IMR-90 (cell line): Measurements from ENCODE around the gene ACY1. TPM values are rescaled to one million over a fixed set of nuclear protein-coding genes. Genes with fewer than 3 reads are reported as not detected.

ENCODE experiments used
- ATAC-seq: fragments of 200-7000 bp; cut with Tn5 transposase; 2 replicates; pipeline ENCODE4 v1.9.1; 2020; ENCODE audit warnings: low read depth, mild to moderate bottlenecking, moderate library complexity
- BruUV-seq: library from RNA; stranded (reverse); fragments of 400-500 nt; replicated peaks from 2 replicates; lab custom pipeline; 2021; lab: Mats Ljungman, UMichigan
- CTCF ChIA-PET: fragments of 300-600 bp; formaldehyde crosslinking; extraction: SDS; loops from one replicate; lab custom pipeline; 2021; ENCODE audit warnings: antibody characterized with exemption; lab: Yijun Ruan, JAX
- POLR2A ChIA-PET: fragments of 300-600 bp; sonication (Branson Sonifier 250); formaldehyde crosslinking; loops from one replicate; lab custom pipeline; 2022; ENCODE audit warnings: antibody characterized with exemption; ENCODE audit not compliant: unreplicated experiment; lab: Charles Lee
- DNase-seq: peaks from one replicate; pipeline ENCODE4 v3.0.0; 2013
- H2AFZ ChIP-seq: replicated peaks from 2 replicates; pipeline ENCODE3; 2013; ENCODE audit warnings: low read length, mild to moderate bottlenecking; ENCODE audit not compliant: poor library complexity
- H2AK5ac ChIP-seq: 2 replicates; pipeline ENCODE4 v1.6.1; 2013; ENCODE audit warnings: low read depth, low read length, inconsistent platforms
- H2AK9ac ChIP-seq: replicated peaks from 2 replicates; pipeline ENCODE3; 2013; ENCODE audit warnings: mild to moderate bottlenecking, low read depth, low read length, moderate library complexity; ENCODE audit not compliant: poor library complexity
- H2BK120ac ChIP-seq: 2 replicates; pipeline ENCODE4 v1.6.1; 2013; ENCODE audit warnings: low read depth, low read length, inconsistent platforms
- H2BK15ac ChIP-seq: 3 replicates; pipeline ENCODE4 v1.6.1; 2013; ENCODE audit warnings: low read depth, low read length, inconsistent platforms
- H2BK20ac ChIP-seq: 2 replicates; pipeline ENCODE4 v1.6.1; 2013; ENCODE audit warnings: low read depth, mild to moderate bottlenecking, inconsistent platforms, low read length, moderate library complexity
- H2BK5ac ChIP-seq: 2 replicates; pipeline ENCODE4 v1.6.1; 2013; ENCODE audit warnings: mild to moderate bottlenecking, low read depth, low read length, inconsistent platforms; ENCODE audit not compliant: poor library complexity, severe bottlenecking
- H3K14ac ChIP-seq: replicated peaks from 2 replicates; pipeline ENCODE4 v1.6.1; 2013; ENCODE audit warnings: low read depth, low read length, inconsistent platforms
- H3K18ac ChIP-seq: 2 replicates; pipeline ENCODE4 v1.6.1; 2013; ENCODE audit warnings: low read depth, low read length, control low read depth
- H3K23ac ChIP-seq: 2 replicates; pipeline ENCODE4 v1.6.1; 2013; ENCODE audit warnings: low read depth, low read length, inconsistent platforms
- H3K27ac ChIP-seq: 2 replicates; pipeline ENCODE4 v1.5.1; 2013; ENCODE audit warnings: mild to moderate bottlenecking, control low read depth, low read length; ENCODE audit not compliant: insufficient read depth
- H3K27me3 ChIP-seq: 2 replicates; pipeline ENCODE4 v1.6.1; 2013; ENCODE audit warnings: low read length; ENCODE audit not compliant: control insufficient read depth, insufficient read depth
- H3K36me3 ChIP-seq: 2 replicates; pipeline ENCODE4 v1.6.1; 2013; ENCODE audit warnings: low read length, mixed read lengths; ENCODE audit not compliant: control insufficient read depth, insufficient read depth
- H3K4ac ChIP-seq: 2 replicates; pipeline ENCODE4 v1.6.1; 2013; ENCODE audit warnings: low read depth, low read length, inconsistent platforms
- H3K4me1 ChIP-seq: 2 replicates; pipeline ENCODE4 v1.6.1; 2013; ENCODE audit warnings: low read length, mixed read lengths; ENCODE audit not compliant: control insufficient read depth, insufficient read depth
- H3K4me2 ChIP-seq: 2 replicates; pipeline ENCODE4 v1.6.1; 2013; ENCODE audit warnings: low read depth, mild to moderate bottlenecking, control low read depth, low read length, moderate library complexity
- H3K4me3 ChIP-seq: 2 replicates; pipeline ENCODE4 v1.5.1; 2013; ENCODE audit warnings: low read depth, mild to moderate bottlenecking, control low read depth, low read length, moderate library complexity; ENCODE audit not compliant: insufficient read depth
- H3K56ac ChIP-seq: 2 replicates; pipeline ENCODE4 v1.6.1; 2013; ENCODE audit warnings: low read length, inconsistent platforms; ENCODE audit not compliant: insufficient read depth; ENCODE audit errors: extremely low read depth
- H3K79me1 ChIP-seq, 2 experiments: 2 replicates each; pipeline ENCODE4 v1.6.1; 2013; ENCODE audit warnings: low read length in 2 of 2, inconsistent platforms in 1 of 2, low read depth in 1 of 2
- H3K9ac ChIP-seq: 2 replicates; pipeline ENCODE4 v1.6.1; 2013; ENCODE audit warnings: low read depth, low read length, control low read depth
- H3K9me1 ChIP-seq: 2 replicates; pipeline ENCODE4 v1.6.1; 2013; ENCODE audit warnings: low read length, inconsistent platforms; ENCODE audit not compliant: insufficient read depth
- H3K9me3 ChIP-seq: 2 replicates; pipeline ENCODE4 v1.6.1; 2013; ENCODE audit warnings: low read length; ENCODE audit not compliant: control insufficient read depth, insufficient read depth
- H4K20me1 ChIP-seq: 2 replicates; pipeline ENCODE4 v1.6.1; 2013; ENCODE audit warnings: low read length, inconsistent platforms; ENCODE audit not compliant: insufficient read depth
- H4K5ac ChIP-seq: 2 replicates; pipeline ENCODE4 v1.6.1; 2013; ENCODE audit warnings: mild to moderate bottlenecking, low read depth, low read length, control low read depth
- H4K8ac ChIP-seq, 2 experiments: 2 replicates each; pipeline ENCODE4 v1.6.1; 2013; ENCODE audit warnings: low read depth in 2 of 2, low read length in 2 of 2, control low read depth in 1 of 2, inconsistent platforms in 1 of 2
- H4K91ac ChIP-seq: 2 replicates; pipeline ENCODE4 v1.6.1; 2013; ENCODE audit warnings: low read depth, low read length, inconsistent platforms; ENCODE audit not compliant: insufficient read depth
- BHLHE40 ChIP-seq: fragments of 150-350 bp; IDR thresholded peaks from 2 replicates; pipeline ENCODE4 v1.6.1; 2016; ENCODE audit warnings: mild to moderate bottlenecking, low read depth, low read length
- CEBPB ChIP-seq: IDR thresholded peaks from 2 replicates; pipeline ENCODE4 v1.6.1; 2012; ENCODE audit warnings: low read depth, low read length, improper control_type of control experiment
- CHD1 ChIP-seq: IDR thresholded peaks from 2 replicates; pipeline ENCODE4 v1.6.1; 2012; ENCODE audit warnings: low read depth, low read length, improper control_type of control experiment
- FOS ChIP-seq: fragments of 150-350 bp; IDR thresholded peaks from 2 replicates; pipeline ENCODE4 v1.6.1; 2016; ENCODE audit warnings: low read depth, low read length
- MAZ ChIP-seq: IDR thresholded peaks from 2 replicates; pipeline ENCODE4 v1.6.1; 2012; ENCODE audit warnings: low read depth, mild to moderate bottlenecking, low read length, improper control_type of control experiment, moderate library complexity, borderline replicate concordance
- MXI1 ChIP-seq: IDR thresholded peaks from 2 replicates; pipeline ENCODE4 v1.6.1; 2012; ENCODE audit warnings: low read depth, mild to moderate bottlenecking, low read length, moderate library complexity, borderline replicate concordance
- NFE2L2 ChIP-seq: fragments of 150-350 bp; IDR thresholded peaks from 2 replicates; pipeline ENCODE4 v1.6.1; 2016; ENCODE audit warnings: low read depth, mild to moderate bottlenecking, low read length
- POLR2A ChIP-seq: IDR thresholded peaks from 2 replicates; pipeline ENCODE4 v1.6.1; 2012; ENCODE audit warnings: mild to moderate bottlenecking, low read depth, low read length
- RAD21 ChIP-seq: IDR thresholded peaks from 2 replicates; pipeline ENCODE4 v1.6.1; 2012; ENCODE audit warnings: low read length, improper control_type of control experiment
- RCOR1 ChIP-seq: IDR thresholded peaks from 2 replicates; pipeline ENCODE4 v1.6.1; 2012; ENCODE audit warnings: mild to moderate bottlenecking, low read length, improper control_type of control experiment; ENCODE audit not compliant: insufficient replicate concordance
- RFX5 ChIP-seq: IDR thresholded peaks from 2 replicates; pipeline ENCODE4 v1.8.0; 2012; ENCODE audit warnings: low read depth, mild to moderate bottlenecking, low read length, moderate library complexity
- SMC3 ChIP-seq: fragments of 150-350 bp; IDR thresholded peaks from 2 replicates; pipeline ENCODE4 v1.6.1; 2016; ENCODE audit warnings: low read depth, mild to moderate bottlenecking, antibody characterized with exemption, low read length, moderate library complexity
- USF2 ChIP-seq: fragments of 150-350 bp; IDR thresholded peaks from 2 replicates; pipeline ENCODE4 v1.6.1; 2017; ENCODE audit warnings: mild to moderate bottlenecking, antibody characterized with exemption, low read length, low read depth
- WGBS, 2 experiments: methylation state at CpG; one replicate each; pipeline versions ENCODE4 v1.1.5 to v1.1.7; 2013; ENCODE audit warnings: missing lambda C conversion rate in 2 of 2; ENCODE audit not compliant: insufficient read length in 1 of 2; ENCODE audit errors: extremely low coverage in 2 of 2; 5-methylcytosine and 5-hydroxymethylcytosine counted together
- dilution Hi-C: fragments of 300-500 bp; cut with HindIII; formaldehyde crosslinking; loops from one replicate; pipeline ENCODE4 v1.14.3; 2018; ENCODE audit warnings: low sequenced_read_pairs; ENCODE audit not compliant: unreplicated experiment
- in situ Hi-C: fragments of 300-500 bp; cut with MboI; formaldehyde crosslinking; loops from 3 replicates; pipeline ENCODE4 v1.14.3; 2019; ENCODE audit warnings: low sequenced_read_pairs, inconsistent platforms, mixed read lengths
- intact Hi-C: fragments of 100-400 bp; cut with micrococcal nuclease; formaldehyde crosslinking; loops from 2 replicates; pipeline ENCODE4 v1.10.0; 2022
- polyA plus RNA-seq, 3 experiments: library from polyadenylated mRNA; depleted of rRNA; stranded (reverse); fragments of >200 nt; gene quantifications; 2 replicates each; pipeline ENCODE4 v1.2.3, GENCODE V29; 2012; ENCODE audit warnings: low replicate concordance in 1 of 3
- total RNA-seq: library from RNA; depleted of rRNA; stranded (reverse); fragments of >200 nt; gene quantifications from 2 replicates; pipeline ENCODE4 v1.2.3, GENCODE V29; 2012
- TF ChIP-seq, protein P1 (sequence below): fragments of 150-350 bp; IDR thresholded peaks from 2 replicates; pipeline ENCODE4 v1.6.1; 2016; ENCODE audit warnings: low read depth, mild to moderate bottlenecking, low read length, moderate library complexity, borderline replicate concordance
- TF ChIP-seq, protein P2 (sequence below): conservative IDR thresholded peaks from 2 replicates; pipeline ENCODE4 v1.5.1; 2012; ENCODE audit warnings: mild to moderate bottlenecking, low read depth, low read length, improper control_type of control experiment

Gene ACY1
- total and polyA plus RNA-seq, 2 of the 4 experiments (the other 2 are of a cell fraction) = 22.0 to 47.1 TPM

GRCh38 chr3:52013802-52014598 lies 30.7 kb downstream of the ACY1 start:
- H2BK15ac ChIP-seq = no peak overlapping the region
- H3K4me2 ChIP-seq = no peak overlapping the region
- no peak overlapping the region for H2BK120ac ChIP-seq
- no peak overlapping the region for H3K9ac ChIP-seq
- H3K9me1 ChIP-seq = no peaks in the 10 kb centered on the region; the same call in 1 of the 2 replicates
- no peak overlapping the region for H3K14ac ChIP-seq
- BruUV-seq = no TSS peak
- no peak overlapping the region for H4K91ac ChIP-seq
- H3K27me3 ChIP-seq = no peaks in the 10 kb centered on the region
- no peak overlapping the region for H2BK5ac ChIP-seq
- H2AK9ac ChIP-seq = no peak overlapping the region
- no peak overlapping the region for H3K56ac ChIP-seq
- no peak overlapping the region for H4K5ac ChIP-seq
- no peak for ATAC-seq
- H3K9me3 ChIP-seq = no peaks in the 10 kb centered on the region
- no peaks in the 10 kb centered on the region for H3K4me1 ChIP-seq
- no peak overlapping the region for H2AK5ac ChIP-seq
- no peak overlapping the region for H3K4me3 ChIP-seq
- H2AFZ ChIP-seq = peak overlapping the region; percentile 51
- no peak for DNase-seq
- 69% methylated on average over 5 of the region's 6 CpGs; no CpG with 5 or more reads in 1 of the 2 experiments for WGBS, 2 experiments
- CTCF ChIA-PET = interaction anchor here (1.1 to 1.7 kb wide), 3 partner anchors 9 to 109 kb away, joined by 3 to 5 read pairs (median 3); no protein-coding TSS in a partner anchor
- in situ Hi-C loops = loop anchor here (5.0 kb wide), 1 partner anchor 33 kb away; no protein-coding TSS in a partner anchor
- H3K4ac ChIP-seq = no peak overlapping the region
- no peak overlapping the region for H3K18ac ChIP-seq
- dilution Hi-C loops = no loop called here
- intact Hi-C loops = no loop called here
- H3K23ac ChIP-seq = no peak overlapping the region
- no peaks in the 10 kb centered on the region for H3K36me3 ChIP-seq
- no peaks in the 10 kb centered on the region for H4K20me1 ChIP-seq
- no peak overlapping the region for H2BK20ac ChIP-seq
- H3K27ac ChIP-seq = no peak overlapping the region
- H3K79me1 ChIP-seq = no peaks in the 10 kb centered on the region
- no peak overlapping the region for H4K8ac ChIP-seq
- POLR2A ChIA-PET = no interaction called here
- TF ChIP-seq SMC3 (no peak), RCOR1 (no peak), CEBPB (no peak), CHD1 (no peak), BHLHE40 (no peak), POLR2A (no peak), NFE2L2 (no peak), MXI1 (no peak), RFX5 (no peak), RAD21 (no peak), USF2 (no peak), FOS (no peak), MAZ (no peak)
- TF ChIP-seq, protein P1, sequence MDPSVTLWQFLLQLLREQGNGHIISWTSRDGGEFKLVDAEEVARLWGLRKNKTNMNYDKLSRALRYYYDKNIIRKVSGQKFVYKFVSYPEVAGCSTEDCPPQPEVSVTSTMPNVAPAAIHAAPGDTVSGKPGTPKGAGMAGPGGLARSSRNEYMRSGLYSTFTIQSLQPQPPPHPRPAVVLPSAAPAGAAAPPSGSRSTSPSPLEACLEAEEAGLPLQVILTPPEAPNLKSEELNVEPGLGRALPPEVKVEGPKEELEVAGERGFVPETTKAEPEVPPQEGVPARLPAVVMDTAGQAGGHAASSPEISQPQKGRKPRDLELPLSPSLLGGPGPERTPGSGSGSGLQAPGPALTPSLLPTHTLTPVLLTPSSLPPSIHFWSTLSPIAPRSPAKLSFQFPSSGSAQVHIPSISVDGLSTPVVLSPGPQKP = no peak
- TF ChIP-seq, protein P2, sequence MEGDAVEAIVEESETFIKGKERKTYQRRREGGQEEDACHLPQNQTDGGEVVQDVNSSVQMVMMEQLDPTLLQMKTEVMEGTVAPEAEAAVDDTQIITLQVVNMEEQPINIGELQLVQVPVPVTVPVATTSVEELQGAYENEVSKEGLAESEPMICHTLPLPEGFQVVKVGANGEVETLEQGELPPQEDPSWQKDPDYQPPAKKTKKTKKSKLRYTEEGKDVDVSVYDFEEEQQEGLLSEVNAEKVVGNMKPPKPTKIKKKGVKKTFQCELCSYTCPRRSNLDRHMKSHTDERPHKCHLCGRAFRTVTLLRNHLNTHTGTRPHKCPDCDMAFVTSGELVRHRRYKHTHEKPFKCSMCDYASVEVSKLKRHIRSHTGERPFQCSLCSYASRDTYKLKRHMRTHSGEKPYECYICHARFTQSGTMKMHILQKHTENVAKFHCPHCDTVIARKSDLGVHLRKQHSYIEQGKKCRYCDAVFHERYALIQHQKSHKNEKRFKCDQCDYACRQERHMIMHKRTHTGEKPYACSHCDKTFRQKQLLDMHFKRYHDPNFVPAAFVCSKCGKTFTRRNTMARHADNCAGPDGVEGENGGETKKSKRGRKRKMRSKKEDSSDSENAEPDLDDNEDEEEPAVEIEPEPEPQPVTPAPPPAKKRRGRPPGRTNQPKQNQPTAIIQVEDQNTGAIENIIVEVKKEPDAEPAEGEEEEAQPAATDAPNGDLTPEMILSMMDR = no peak
